CD4-positive, alpha-beta T cell treated with Interleukin-15 for 4 hours (primary cell): Measurements from ENCODE around the gene KLHL29.

ENCODE experiments used
- DNase-seq: peaks from one replicate; pipeline ENCODE4 v3.0.0-alpha.2; 2020; ENCODE audit warnings: low spot score

Gene KLHL29

DNA sequence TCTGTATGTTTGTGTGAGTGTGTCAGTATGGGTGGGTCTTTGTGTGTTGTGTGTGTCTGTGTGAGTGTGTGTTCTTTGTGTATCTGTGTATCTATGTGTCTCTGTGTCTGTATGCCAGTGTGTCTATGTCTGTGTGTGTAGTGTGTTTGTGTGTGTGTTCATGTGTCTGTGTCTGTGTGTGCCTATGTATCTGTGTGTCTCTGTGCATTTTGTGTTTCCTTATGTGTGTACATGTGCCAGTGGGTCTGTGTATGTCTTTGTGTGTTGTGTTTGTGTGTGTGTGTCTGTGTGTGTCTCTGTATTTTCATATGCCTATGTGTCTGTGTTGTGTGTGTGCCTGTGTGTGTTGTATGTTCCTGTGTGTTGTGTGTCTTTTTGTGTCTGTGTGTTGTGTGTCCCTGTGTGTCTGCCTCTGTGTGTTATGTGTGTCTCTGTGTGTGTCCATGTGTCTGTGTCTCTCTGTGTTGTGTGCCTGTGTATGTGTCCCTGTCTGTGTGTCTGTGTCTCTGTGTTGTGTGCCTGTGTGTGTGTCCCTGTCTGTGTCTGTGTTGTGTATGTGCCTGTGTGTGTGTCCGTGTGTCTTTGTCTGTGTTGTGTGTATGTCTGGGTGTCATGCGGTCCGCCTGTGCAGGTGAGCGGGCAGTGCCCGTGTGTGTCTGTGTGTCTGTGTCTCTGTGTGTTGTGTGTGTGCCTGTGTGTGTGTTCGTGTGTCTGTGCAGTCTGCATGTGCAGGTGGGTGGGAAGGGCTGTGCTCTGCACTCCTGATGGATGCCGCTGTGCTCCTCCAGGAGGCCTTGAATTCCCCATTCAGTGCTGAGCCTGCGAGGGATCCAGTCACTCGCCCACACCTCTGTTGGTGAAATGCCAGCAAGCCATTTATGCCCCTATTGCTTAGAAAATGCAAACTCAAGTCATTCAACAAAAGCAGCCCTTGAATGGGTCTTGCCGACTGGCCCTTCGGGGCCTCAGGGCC, 37.4 kb downstream of the KLHL29 start:
- no peak for DNase-seq

DNA sequence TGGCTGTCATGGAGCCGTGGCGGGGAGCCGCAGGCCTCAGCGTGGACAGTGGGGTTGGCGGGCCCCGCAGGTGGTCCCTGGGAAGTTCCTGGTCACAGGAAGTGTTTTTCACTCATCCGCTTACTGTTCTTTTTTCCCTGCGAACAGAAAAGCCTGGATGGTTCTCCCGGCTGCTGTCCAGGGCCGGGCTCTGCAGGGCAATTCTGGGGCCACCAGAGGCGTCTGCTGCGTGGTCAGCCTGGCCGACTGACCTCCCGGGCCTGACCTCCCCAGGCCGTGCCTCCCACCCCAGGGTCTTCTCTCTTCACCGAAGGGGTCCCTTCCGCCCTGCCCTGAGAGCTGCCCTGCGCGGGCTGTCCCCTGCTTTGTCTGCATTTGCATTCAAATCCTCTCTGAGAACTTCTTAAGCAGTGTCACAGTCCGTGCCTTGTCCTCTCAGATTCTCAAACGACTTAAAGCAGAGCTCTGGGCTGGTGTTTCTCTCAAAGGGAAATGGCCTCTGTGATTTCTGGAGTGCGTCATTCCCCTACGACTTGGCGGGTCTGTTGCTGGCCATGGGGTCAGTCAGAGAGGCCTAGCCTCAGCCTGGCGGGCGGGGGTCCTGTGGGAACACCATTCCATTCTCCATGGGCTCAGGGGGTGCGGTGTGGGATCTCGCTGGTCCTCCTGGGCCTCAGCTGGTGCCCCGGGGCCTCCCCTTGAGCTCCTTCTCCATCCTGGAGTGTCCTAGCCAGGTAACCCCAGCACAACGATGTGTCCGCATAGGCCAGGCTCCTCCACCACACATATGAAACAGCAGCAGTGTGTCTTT, 38.3 kb downstream of the KLHL29 start:
- DNase-seq, result no peak

DNA sequence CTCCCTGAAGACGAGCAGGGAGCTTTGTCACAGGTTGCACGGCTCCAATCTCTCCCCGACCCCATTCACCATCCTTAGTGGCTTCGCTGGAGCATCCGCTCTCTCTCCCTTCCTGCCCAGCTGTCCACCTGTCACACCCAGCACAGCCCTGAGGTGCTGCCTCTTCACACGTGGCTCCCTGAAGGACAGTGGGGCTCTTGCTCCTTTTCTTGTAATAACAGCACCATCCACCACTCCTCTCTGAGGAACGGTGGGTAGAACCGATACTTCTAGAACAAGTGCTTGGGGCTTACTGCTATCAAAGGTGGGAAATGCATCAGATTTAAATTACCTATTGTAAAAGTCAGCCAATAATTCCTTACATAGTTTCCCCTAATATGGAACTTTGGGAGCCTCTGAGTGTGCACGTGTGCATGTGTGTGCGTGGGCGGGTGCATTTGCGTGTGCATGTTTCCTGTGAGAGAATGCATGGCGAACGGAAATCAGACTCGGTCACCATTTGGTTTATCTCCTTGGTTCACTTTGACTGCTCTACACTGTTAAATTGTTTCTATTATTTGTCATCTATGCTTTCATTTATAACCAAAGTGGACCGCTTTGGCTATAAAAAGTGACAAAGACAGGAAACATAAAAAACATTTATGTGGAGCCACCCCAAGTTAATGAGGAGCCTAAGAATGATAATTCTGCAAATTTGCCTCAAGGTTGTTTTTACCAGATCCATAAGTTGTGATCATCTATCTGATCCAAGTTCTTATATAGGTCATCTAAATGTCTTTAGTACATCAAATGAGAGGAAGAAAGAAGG, 39.1 kb downstream of the KLHL29 start:
- DNase-seq, result no peak

DNA sequence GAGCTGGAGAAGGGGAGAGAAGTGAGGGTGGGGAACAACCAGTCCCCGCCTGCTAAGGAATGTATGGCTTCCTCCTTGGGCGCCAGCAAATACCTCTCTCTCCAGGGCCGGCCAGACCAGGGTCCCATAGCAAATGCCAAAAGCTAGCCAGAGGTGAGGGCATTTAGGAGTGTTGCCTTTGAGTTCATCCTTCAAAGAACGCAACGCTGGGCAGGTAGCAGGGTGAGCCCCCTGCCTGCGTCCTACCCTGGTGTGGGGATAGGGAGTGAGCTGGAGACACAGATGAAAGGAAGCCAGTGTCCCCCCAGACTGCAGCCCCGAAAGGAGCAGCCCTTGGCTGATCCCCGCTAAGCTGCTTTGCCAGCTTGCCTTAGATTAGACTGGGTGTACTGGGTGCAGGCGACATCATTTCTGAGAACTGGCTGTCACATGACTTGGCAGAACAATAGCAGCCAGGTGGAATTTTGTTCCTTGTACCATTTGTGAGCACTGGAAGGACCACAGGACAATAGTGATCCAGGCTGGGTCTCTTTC, 40.4 kb downstream of the KLHL29 start:
- DNase-seq, result no peak

DNA sequence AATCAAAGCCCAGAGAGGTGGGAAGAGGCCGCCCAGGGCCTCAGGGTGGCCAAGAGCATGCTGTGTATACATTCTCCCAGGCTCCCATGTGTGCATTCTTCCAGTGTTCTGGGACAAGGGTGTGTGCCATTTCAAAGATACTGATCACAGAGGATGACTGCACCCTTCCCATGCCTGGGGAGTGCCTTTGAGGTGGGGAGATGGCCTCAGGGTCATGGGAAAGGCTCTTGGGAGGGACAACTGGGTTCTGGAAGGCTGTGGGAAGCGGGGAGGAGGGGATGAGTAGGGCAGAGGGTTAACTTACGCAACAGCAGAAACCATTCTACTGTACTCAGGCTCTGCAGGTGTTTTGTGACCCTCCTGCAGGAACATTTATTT, 40.9 kb downstream of the KLHL29 start:
- DNase-seq, result no peak

DNA sequence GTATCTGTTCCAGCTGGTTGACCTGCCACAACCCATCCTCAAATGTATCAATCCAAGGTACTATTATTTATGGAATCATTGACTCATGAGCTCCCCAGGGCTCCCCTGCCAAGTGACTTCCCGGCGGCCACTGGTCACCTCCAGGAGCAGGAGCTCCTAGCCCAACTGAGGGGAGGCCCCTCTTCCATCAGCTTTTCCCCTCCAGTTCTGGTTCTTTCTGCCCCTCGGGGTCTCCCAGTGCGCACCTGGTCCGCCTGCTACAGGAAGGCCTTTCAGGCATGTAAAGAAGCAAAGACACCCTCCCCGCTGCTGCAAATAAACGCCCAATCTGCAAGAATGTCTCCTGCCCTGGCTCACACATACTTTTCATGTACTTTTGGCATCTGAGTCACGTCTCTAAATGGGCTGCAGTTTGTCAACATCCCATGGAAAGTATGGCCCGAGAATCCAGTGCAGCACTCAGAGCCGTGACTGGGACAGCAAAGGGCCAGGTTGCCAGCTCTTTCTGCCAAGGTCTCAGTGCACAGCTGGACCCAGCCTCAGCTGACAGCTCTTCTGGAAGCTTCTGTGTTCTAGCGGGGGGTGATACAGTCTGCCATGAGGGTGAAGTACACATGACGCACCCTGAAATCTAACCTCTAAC, 41.4 kb downstream of the KLHL29 start:
- DNase-seq, result no peak

DNA sequence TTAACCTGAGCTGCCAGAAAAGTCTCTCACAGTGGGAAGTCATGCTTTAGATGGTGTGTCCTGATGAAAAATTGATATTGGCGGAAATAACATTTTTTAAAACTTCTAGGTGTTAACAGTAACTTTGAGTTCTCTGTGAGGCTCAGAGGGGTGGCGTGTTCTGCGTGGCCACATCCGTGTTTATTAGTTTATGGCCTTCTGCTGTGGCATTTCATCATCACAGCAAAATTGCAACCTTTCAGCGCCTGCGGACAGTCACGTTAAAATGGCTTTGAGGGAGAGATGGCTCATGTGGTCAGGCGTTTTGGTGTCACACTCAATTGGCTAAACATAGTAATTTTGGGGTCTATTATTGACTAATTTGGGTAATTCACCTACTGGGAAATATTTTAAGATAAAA, 42.4 kb downstream of the KLHL29 start:
- no peak for DNase-seq

DNA sequence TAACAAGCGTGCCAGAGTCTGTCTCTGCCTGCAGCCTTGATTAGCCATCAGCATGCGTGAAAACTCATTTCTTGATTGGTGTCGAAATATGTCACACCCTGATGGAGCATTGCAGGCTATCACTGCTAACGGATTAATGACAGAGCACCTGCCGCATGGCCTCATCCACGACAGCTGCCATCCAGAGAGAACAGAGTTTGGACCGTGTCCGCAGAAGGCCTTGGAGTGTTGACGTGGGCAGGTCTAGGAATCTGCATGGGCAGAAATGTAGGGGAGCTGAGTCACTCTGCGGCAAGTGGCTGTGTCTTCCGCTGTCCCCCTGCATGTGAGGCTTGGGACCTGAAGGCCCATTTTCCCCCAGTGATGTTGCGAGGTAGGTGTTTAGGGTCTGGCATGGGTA, 43.0 kb downstream of the KLHL29 start:
- no peak for DNase-seq

DNA sequence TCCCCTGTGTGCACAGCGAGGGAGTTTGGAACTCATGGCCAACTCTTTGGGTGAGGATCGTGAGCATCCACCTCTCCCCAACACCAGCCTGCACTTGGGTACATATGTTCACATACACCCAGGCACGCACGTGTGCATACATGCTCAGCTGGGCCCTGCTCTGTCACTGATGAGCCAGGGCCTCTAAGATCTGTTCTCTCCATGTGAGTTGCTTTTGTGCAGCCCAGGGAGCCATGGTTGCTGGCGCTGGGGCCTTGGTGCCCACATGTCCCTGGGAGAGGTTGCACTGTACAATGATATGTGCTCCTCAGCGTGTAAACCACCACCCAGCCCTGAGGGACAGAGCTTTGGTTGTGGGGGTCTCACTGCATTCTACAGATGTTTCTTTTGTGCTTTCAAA, 44.1 kb downstream of the KLHL29 start:
- no peak for DNase-seq

DNA sequence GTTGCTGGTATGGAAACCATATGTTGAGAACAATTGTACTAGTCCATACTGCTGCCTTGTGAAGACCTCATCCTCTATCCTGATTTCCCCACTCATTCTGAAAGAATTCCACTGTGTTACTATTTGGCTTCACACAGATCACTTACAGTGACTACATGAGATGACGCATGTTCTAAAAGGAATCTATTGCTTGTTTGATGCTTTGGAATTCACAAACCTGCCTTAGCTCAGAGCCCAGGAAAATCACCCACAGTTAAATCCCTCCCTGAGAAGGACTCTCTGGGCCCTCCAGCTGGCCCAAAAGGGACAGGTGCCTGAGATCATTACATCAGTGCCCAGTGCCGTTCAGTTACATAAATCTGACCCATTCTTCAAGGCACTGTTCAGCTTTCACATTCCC, 45.3 kb downstream of the KLHL29 start:
- DNase-seq, result no peak

DNA sequence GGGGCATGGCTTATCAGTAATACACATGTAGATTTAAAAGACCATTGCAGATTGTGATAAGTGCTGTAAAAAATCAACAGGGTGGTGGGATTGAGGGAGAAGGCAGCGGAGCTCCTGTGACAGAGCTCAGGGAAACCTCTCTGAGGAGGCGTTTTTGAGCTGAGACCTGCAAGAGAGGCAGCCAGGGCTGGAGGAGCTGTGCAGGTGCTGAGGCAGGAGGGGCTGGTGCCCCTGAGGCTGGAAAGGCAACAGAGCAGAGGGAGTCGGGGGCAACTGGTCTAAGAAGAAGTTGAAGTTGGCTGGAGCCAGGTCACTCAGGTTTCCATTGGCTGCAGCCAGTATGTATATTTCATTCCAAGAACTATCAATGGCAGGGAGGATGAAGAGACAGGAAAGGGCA, 47.6 kb downstream of the KLHL29 start:
- DNase-seq, result no peak

DNA sequence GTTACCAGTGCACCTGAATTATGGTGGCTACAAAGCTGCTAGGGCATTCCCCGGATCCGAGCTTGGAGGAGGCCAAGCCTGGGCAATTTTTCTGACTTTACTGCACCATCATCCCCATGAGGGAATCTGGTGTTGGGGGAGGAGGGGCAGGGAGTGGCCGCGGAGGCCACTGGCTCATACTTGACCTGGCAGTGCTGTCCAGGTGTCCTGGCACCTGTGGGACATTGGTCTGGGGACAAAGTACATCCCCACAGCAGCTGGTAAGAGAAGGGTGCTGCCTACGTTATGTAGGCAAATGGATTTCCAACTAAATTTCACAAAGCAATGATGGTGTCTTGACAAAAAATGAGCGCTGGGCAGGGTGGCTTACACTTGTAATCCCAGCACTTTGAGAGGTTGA, 48.3 kb downstream of the KLHL29 start:
- DNase-seq, result no peak

DNA sequence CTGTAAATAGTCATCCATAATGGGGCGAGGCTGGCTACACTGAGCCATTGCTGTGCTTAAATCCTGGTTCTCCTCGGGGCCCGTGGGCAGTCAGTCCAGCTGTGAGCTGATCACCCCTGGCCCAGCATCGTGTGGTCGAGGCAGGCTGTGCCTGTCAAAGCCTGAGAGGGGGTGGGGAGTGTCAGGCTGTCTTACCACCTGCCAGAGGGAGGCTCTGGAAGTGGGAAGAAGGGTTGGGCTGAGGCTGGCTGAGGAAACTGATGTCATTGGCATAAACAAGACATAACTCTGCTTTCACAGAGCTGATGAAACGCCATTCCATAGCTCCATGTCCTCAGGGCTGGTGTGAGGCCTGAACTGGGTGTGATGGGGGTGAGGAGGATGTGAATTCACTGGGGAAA, 49.7 kb downstream of the KLHL29 start:
- DNase-seq, result no peak

DNA sequence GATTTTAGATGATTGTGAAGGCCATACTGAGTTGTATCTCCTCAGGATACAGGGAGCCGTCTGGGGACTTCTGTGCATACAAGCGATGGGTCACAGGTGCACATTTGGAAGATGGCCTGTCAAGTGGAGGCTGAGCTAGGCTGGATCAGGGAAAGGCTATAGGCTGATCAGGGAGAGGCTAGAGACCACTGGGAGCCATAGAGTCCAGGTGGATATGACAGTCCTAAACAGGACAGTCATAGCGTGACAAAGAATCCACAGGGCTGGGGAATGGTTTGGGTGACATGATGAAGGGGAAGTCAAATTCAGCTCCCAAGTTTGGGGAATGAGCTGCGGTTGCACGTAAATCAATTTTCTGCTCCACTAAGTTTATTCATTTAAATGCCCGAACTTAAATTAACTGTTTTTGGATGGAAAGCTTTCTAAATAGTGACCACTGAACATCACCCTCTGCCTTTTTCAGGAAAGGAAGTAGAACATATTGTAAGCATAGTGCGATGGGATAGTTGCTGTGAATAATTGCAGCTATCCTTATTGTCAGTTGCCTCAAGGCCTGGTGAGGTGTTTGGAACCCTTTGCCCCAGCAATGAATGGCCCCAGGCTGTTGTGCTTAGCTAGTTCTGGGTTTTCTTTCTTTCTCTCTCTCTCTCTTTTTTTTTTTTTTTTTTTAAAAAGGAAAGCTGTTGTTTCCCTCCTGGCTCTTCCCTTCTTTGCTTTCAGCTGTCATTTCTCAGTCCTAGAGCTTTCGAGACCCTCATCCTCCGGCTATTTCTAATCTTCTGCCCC, 50.5 kb downstream of the KLHL29 start:
- DNase-seq, result no peak

DNA sequence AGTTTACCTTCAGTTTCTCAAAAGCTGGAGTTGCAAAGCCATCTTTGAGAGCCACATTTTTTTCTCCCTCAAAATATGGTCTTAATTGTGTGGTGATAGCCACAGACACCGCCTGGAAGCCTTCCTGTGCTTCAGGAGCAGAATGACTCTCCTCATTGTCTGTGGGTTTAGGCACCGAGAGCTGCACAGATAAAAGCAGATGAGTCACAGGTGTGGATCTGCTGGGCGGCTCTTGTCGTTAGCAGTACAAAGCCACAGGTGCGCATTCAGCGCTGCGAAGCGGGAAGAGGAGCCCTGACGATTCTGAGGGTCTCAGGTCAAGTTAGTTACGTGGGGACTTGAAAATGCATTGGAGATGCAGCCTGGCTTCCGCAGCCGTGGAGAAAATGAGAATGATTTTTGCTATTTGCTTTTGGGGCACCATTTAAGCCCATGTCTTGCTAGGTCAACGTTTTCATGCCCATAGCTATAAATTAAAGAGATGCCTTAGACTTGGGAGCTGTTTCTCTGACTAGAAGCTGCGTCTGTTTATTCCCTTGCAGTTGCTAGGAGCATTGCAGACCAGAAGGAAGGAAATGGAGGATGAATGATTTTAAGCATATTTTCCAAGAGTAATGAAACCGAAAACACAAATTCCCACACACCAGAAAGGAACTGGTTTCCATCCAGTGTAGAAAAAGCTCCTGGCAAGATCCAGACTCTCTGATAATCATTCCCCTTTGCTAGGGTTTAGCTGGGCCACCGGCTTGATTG, 51.5 kb downstream of the KLHL29 start:
- no peak for DNase-seq

DNA sequence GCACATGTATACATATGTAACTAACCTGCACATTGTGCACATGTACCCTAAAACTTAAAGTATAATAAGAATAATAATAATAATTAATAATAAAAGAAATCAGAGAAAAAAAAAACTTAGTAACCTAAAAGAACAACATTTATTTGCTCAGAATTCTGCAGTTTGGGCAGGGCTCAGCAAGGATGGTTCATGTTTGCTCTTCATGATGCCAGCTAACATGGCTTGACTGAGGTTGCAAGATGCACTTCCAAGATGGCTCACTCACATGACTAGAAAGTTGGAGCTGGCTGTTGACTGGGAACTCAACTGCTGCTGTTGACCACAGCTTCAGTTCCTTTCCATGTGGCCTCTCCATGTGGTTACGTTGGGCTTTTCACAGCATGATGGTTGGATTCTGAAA, 56.4 kb downstream of the KLHL29 start:
- no peak for DNase-seq

DNA sequence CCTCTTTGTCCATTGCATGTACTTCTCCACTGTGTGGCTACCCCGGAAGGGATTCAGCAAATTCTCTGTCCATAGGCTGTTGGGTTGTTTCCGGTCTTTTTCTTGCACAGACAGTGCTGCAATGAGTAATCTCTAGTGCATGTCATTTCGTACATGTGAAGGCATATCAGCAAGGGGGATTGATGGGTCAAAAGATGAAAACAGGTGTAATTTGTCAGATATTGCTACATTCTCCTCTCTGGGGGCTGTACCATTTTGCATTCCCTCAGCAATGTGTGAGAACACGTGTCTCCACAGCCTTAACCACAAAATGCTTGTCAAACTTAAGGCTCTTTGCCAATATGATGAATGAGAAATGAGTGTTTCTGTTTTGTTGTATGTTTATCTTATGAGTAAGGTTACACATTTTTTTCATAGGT, 60.5 kb downstream of the KLHL29 start:
- no peak for DNase-seq

DNA sequence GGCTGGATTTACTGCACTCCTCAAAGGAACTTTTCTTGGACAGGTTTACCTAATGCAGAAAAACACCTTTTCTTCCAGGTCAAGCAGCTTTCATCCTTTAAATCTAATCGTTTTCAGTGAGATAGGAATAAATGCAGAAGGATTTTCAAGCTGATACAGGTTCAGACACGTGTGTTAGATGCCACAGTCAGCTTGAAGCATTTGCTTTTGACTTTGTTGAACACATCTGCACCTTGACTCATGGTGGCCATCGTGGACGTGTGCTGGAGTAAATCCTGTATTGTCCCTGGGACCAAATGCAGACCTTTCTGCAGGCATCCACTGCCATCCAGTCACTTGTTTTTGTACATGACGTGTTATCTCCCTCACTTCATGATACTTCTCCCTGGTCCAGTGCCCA, 61.9 kb downstream of the KLHL29 start:
- DNase-seq, result no peak

DNA sequence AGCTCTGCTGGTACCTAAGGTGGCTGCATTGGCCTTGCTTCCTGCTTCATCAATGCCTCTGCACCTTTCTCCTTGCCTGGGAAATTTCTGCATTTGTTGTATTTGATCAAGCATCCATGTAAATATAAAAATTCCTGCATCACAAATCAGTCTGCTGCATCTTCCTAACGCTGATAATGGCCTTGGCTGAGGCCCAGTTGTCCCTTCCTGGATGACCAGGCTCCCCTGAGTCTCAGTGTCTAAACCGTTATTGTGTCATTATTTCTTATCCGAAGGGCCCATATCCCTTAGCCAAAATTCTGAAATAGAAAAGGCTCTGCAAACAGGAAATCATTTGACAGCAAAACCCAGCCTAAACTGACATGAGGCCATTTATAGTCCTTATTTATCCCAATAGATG, 62.4 kb downstream of the KLHL29 start:
- DNase-seq, result no peak

DNA sequence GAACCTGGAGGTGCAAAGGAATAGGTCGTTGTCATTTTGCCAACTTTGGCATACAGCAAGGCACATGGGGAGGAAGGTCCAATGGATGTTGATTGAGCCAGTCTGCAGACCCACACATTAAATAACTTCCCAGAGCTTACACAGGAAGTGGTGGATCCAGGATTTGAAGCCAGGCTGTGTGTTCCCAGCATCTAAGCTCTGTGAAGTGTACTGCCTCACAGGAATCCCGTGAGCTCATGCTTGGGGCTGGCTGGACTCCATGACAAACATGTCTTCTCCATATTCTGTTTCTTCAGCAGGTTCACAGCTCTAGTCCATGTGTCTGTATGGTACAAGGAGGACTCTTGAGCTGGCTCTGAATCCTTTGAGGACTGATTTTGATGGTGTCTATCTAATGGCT, 63.9 kb downstream of the KLHL29 start:
- DNase-seq, result no peak
